Activated gamma-delta T cell (primary cell): ENCODE measurements around the gene CCDC146.
"Not testable (repeated sequence)": the region's sequence is repeated elsewhere in the genome, so short reads cannot be mapped to it uniquely, and the experiment has no call there.

ENCODE experiments used
- DNase-seq: peaks from one replicate; lab custom pipeline; 2025; lab: John Stamatoyannopoulos, UW

Gene CCDC146

DNA sequence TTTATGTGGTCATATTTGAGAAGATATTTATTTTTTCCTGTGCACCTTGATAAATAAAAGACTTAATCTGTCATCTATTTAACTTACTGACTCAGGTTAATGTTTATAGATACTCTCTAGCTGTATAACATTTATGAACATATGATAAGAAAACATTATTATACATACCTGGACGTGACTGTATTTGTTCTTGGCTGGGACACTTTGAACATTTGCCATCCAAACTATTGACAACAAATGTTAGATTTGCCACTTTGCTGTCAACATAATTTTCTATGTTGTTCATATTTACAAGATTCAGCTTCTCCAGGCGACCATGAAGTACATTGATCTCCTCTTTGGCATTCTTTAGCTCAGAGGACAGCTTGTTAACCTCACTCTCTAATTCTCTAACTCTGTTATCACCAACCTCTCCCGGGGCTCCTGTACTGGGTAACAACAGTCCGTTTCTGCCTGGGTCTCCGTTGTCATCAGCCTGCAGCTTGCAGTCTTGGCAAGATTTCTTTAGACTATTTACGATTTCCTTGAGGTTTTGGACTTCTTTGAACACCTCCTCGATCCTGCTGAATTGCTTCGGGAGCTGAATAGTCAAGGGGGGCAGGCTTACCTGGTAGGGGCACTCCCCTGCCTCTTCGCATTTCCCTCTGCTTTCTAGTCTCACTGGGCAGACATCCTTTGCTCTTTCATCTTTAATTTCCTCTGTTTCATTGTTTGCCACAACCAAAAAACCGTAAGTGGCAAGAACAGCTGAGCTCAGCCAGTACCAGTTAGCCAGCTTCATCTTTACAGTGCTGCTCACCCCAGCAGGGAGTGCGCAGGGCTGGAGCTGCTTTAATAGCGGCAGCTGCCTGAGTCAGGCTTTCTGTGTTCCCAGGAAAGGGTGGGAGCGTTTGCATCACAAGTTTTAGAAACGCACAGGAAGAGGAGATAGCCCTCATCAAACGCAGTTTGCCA is 76.9 kb downstream of the CCDC146 start, which contains the start of gene FGL2:
Gene FGL2 (minus strand): TSS at position 807 of the 954 bp plus-strand sequence. CDS start 26 bp downstream, at position 781.
- no peak for DNase-seq

DNA sequence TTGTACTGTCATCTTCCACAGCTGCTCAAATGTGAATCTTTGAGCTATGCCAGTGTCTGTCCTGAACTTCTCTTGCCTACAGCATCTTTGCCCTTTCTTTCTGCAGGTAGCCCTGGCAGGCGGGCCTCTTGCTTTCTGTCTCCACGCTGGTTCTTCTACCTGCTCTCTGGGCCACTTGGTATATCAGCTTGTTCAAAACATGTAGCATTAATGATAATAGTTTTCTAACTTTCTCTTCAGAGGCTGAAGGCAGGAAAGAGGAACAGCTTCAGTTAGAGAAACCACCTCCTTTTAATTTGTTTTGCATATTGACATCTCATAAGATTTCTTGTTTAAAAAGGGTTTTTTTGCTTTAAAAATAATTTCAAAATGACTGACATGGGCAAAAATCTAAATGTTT is 78.1 kb downstream of the CCDC146 start:
- DNase-seq, result no peak

DNA sequence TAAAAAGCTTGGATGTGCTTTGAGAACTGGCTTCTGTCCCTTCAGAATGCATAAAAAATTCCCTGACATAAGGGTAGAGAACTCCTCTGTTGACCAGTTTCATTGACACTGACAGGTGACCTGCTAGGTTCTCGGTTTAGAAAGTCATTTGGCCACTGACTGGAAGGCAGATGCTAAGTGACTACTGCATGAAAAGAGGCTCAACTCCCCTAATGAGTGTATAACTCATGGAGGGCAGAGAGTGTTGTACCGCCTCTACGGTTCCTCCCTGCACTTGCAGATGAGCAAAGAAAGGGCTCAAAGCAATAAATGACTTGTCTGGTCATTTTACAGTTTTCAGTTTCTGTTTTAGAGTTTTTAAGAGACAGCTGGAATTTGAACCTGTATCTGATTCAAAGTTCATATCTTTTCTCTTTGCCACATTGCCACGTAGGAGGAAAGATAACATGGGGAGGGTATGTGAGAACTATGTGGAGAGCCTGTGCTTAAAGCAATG is 80.1 kb downstream of the CCDC146 start:
- DNase-seq, result no peak

DNA sequence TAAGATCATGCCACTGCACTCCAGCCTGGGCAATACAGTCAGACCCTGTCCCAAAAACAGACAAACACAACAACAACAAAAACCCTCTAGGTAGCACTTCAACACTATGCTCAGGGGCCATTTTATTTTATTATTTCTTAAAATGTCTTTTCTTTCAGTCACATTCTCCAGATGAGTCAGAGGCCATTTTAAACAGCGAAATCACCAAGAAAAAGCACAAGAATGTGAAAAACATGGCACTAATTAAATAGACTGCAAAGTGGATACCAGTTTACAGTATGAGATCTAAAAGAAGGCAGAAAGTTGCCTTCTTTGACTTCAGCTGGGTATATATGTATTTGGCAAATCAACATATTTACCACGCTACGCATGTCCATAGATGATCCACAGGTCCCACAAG is 83.3 kb downstream of the CCDC146 start:
- no peak for DNase-seq

DNA sequence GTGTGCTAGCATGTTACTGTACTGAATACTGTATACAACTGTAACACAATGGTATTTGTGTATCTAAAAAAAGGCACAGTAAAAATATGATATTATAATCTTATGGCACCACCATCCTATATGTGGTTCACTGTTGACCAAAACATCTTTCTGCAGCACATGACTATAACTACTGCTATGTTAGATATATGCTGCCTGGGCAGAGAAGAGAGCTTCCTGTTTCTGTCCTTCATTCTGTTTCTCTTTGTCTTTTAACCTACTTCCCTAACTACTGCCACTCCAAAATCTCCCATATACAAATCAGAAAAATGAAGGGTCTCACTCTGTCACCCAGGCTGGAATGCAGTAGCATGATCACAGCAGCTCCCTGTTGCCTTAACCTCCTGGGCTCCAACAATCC is 86.0 kb downstream of the CCDC146 start:
- DNase-seq, result no peak

DNA sequence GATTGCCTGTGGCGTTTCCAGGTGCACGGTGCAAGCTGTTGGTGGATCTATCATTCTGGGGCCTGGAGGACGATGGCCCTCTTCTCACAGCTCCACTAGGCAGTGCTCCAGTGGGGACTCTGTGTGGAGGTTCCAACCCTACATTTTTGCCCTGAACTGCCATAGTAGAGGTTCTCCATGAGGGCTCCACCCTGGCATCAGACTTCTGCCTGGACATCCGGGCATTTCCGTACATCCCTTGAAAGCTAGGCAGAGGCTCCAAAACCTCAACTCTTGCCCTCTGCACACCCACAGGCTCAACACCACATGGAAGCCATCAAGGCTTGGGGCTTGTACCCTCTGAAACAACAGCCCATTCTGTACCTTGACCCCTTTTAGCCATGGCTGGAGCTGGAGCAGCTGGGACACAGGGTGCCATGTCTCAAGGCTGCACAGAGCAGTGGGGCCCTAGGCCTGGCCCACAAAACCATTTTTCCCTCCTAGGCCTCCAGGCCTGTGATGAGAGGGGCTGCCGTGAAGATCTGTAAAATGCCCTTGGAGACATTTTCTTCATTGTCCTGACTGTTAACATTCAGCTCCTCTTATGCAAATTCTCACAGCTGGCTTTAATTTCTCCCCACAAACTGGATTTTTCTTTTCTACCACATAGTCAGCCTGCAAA is 87.2 kb downstream of the CCDC146 start:
- no peak for DNase-seq

DNA sequence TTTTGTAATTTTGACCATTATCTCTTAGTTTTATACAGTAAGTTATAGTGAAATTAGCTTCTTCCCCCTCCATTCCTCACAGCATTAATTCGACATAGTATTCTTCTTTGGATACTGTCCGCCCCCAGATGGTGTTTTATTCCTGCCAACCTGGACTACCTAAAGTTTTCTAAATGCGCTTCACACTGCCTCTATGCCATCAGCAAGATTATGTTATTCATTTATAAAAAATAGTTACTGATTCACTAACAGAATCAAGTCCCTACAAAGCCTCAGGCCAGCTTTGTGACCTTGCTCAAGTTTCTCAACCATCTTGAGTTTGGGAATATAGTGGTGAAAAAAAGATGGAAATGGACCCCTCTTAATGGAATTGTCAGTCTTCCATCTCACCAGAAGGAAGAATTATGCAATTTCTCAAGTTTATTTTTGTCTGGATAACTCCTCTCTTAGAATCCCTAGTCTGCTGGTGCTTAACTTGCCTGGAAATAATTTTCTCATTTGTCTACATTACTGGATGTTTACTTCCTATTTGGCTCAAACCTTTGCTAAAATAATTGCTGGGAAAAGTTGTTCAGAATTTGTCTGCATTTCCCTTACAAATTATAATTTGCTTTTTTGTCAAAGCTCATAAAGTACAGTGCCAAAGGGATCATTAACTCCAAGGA is 93.9 kb downstream of the CCDC146 start:
- no peak for DNase-seq

DNA sequence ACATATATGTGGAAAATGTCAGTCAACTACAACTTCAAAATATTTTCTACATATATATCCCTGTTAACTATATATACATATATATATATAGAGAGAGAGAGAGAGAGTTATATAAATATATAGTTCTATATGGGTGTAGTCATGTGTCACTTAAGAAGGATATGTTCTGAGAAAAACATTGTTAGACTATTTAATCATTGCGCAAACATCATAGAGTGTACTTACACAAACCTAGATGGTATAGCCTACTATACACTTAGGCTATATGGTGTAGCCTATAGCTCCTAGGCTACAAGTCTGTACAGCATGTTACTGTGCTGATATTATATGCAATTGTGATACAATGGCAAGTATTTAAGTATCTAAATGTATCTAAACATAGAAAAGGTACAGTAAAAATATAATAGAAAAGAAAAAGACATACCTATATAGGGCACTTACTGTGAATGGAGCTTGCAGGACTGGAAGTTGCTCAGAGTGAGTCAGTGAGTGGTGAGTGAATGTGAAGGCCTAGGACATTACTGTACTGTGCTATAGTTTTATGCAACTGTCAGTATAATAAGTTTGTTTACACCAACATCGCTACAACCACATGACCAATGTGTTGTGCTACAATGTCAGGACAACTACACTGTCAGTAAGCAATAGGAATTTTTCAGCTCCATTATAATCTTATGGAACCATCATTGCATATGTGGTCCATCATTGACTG is 95.2 kb downstream of the CCDC146 start:
- DNase-seq, result no peak

DNA sequence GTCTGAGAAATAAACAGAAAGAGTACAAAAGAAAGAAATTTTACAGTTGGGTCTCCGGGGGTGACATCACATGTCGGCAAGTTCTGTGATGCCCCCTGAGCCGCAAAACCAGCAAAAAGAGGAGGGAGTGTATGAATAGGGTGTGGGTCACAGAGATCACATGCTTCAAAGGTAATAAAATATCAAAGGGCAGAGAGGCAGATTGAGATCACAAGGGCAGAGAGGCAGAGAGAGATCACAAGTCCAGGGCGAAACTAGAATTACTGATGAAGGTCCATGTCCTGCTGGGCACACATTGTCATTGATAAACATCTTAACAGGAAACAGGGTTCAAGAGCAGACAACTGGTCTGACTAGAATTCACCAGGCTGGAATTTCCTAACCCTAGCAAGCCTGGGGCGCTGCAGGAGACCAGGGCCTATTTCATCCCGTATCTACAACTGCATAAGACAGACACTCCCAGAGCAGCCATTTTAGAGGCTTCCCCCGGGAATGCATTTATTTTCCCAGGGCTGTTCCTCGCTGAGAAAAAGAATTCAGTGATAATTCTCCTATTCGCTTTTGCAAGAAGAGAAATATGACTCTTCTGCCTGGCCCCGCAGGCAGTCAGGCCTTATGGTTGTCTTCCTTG is 97.4 kb downstream of the CCDC146 start:
- DNase-seq, result not testable (repeated sequence)

DNA sequence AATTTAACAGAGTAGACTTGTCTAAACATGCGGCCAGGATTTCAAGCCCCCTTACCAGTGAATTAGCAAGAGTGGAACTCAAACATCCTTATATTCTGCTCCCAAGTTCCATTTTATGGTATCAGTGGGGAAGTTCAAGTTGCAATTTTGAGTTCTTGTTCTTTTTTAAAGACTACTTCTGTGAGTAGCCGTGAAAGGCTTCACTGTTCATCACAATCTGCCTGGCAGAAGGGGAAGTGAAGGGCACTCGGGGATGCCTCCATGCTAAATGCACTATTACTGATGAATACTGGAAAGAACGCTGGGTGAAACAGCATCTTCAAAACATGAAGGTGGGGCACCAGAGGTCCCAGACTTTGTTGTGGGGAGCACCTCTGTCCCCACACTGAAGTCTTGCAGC is 99.7 kb downstream of the CCDC146 start:
- DNase-seq, result no peak

DNA sequence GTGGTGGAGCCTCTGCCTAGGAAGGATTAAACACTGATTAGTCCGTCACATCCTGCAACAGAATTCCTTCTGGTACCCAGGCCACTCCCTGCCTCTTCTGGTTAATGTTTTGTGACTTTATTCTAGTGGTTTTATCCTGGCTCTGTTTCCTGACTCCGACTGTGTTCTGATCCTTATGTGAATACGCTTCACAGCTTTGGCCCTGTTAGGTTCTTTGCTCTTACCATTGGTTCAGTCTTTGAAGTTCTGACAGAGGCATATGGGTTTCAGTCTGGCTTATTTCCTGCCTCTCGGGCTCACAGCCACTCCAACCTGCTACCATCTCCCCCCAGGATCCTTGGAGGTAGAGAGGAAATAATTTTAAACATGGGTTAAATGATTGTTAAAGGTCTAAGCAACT is 100.4 kb downstream of the CCDC146 start:
- no peak for DNase-seq

DNA sequence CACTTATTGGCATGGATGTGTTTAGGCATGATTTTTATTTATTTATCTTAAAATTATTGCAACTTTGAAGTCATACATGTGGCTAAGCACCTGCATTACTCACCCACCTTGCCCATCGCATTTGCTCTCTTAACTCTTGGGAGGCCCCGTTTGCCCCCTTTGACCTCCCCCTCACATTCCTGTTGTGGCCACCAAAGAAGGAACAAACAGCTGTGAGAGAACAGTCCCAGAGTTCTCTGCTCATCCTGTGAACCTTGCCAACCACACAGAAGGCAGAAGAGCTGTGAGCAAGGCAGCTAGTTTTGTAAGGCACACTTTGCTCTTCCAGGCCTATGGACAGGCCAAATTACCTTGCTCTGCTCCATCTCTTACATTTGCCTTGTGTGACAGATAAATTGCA is 100.8 kb downstream of the CCDC146 start:
- no peak for DNase-seq

DNA sequence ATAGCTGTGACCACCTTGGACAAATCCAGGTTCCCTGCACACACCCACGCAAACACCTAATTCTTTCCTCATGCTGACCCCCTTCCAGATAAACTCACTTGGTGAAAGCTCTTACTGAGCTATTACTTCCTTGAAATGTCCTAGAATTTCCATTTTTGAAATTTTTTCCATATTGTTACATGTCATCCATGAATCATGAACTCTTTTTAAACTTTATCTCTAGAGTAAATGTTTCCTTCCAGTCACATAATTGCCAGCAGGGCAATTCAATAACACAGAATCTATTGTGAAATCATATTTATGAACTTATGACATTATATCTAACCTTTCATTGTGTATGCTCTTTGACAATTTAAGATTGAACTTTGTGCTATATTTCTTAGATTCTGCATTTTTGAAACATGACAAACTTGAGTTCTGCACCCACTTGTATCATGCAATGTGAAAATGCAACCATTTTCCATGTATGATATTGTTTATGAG is 104.0 kb downstream of the CCDC146 start:
- no peak for DNase-seq

DNA sequence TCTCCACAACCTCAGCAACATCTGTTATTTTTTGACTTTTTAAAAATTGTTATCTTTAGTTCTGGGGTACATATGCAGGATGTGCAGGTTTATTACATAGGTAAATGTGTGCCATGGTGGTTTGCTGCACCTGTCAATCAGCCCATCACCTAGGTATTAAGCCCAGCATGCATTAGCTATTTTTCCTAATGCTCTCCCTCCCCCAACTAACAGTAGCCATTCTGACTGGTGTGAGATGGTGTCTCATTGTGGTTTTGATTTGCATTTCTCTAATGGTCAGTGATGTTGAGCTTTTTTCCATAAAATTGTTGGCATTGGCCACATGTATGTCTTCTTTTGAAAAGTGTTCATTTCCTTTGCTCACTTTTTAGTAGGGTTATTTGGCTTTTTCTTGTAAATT is 106.4 kb downstream of the CCDC146 start:
- DNase-seq, result not testable (repeated sequence)

DNA sequence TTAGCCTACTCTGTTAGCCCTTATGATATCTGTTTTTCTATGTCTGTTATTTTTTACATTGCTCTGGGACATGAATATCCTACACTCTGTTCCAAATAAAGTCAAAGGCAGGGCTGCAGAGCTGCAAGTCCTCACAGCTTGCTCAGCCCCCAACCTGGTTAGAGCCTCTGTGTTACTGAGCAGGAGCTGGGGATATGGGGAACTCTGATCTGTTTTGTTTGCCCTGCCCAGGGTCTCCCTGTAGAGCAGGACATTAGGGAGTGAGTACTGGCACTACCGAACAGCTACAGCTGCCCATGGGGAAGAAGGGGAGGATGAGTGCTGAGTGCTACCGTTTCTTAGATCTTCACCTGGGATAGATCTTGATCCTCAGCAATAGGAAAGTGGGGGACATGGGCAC is 110.1 kb downstream of the CCDC146 start:
- no peak for DNase-seq

DNA sequence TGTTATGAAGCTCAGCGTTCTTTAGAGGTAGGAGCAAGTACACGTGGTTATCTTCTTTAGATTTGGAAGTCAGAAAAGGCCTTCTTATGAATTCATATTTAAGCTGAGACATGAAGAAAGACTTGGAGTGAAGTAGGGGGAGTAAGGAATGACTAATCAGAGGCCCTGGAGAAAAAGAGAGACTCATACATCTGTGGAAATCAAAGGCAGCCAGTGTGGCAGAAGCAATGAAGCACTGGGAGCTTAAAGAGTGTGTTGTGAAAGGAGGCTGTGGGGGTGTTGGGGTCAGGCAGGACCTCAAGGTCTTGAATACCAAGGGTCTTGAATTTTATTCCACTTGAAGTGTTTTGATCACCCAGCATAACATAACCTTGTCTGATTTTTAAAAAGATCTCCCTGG is 112.9 kb downstream of the CCDC146 start:
- no peak for DNase-seq

DNA sequence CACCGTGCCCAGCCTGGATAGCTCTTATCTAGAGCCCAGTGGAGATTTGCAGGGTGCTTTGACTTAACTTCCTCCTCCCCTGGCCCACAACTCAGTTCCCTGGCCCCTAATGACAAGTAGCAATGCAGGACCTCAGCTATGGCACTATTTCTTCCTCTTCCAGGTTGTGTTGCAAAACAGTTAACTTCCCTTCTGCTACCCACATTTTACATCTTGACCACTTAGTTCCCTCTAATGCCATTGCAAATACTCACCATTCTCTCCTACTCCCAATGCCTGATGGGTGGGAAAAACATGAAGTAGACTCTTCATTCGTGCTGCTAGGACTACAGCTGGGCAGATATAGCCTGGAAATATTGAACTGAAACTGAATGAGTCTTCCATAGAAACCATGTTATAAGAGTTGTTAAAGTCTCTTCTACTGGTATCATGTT is 116.3 kb downstream of the CCDC146 start:
- no peak for DNase-seq

DNA sequence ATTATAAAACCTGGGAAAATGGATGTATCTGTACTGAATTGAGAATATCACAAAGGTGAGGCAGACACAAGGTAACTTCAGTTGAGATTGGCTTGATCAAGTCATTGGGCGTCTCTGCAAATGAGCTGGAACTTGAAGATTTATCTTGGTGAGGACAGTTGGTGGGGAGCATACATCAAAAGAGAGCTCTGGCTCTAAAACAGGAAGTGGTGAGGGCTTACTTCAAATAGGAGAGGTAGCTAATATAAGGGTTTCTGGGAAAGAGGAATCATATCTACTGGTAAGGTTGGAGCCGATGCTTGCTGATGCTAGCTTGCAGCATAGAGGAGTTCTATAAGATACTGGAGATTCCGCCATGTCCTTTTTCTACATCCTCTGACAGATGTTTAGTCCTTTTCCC is 117.1 kb downstream of the CCDC146 start:
- DNase-seq, result no peak

DNA sequence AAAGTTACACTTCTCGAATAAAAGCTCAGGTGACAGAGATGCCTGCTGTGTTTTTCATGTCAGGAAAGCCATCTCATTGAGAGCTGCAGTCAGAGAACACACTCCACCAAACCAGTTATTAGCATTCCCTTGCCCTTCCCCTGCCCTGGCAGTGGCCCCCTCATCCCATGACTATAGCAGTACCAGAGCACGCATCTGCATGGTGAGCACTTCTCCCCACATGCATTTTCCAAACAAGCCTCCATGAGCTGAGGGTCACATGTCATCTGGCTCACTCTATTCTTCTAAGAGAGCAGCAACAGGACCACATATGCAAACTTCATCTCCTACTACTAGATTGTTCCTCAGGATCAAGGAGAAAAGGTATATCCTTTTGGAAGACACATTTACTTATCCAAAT is 119.7 kb downstream of the CCDC146 start:
- no peak for DNase-seq

DNA sequence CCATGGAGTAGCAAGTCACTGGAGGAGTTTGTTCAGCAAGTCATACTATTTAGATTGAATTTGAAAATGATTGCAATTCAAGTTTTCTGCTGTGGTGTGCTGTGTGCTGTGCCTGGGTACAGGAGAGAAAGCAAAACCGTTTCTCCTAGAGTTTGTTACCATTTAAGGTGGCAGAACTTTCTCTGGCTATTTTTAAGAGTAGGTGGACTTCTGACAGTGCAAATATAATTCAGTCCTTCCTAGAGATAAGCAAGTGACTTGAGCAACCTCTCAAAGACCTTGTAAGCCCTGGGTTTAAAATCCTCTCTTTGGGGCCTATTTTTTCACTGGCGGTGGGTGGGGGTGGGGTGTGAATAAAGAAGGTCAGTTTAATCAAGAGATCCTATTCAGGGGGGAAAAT is 120.1 kb downstream of the CCDC146 start:
- DNase-seq, result no peak
